GM21825 (cell line): ENCODE data around the gene DDI2.
"Not testable (repeated sequence)": the region's sequence is repeated elsewhere in the genome, so short reads cannot be mapped to it uniquely, and the experiment has no call there.

ENCODE experiments used
- ATAC-seq: cut with Tn5 transposase; IDR thresholded peaks from one replicate; pipeline ENCODE4 v1.9.1; 2021; ENCODE audit warnings: mild to moderate bottlenecking, moderate library complexity; ENCODE audit not compliant: unreplicated experiment

Gene DDI2

DNA sequence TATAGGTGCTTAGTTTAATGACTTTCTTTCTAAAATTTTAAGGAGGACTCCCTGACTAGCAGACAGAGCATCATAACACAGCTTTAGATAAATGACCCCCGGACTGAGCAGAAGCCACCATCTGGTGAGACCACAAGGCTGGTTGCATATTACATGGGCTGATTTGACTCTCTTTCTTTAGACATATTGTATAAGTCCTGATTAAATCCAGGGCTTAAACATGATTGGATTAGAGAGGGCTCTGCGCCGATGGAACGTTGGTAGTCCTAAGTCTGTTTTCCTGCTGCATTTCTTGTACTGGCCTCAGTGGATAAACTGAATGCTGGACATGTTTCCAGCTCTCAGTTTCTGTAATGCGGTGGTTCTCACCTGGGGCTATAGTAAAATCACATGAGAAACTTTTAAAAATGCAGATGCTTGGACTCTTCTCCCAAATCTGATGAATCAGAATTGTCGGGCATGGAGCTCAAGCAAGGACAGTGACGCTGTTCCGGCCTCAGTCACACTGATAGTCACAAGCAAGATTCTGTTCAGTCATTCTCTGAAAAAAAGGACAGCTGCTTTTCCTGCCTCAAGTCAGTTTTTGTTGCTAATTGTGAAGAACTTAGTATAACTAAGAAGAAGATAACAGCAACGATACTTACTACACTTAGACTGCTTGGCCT, 16.6 kb downstream of the DDI2 start:
- ATAC-seq: no peak

DNA sequence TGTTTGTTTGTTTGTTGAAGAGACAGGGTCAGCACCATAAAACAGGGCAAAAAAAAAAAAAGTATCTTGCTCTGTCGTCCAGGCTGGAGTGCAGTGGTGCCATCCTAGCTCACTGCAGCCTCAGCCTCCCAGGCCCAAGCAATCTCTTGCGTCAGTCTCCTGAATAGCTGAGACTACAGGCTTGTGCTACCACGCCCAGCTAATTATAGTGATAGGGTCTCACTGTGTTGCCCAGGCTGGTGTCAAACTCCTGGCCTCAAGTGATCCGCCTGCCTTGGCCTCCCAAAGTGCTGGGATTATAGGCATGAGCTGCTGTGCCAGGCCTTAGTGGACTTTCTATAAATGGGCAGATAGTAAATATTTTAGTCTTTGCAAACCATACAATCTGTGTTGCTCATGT, 19.2 kb downstream of the DDI2 start:
- ATAC-seq: no peak

DNA sequence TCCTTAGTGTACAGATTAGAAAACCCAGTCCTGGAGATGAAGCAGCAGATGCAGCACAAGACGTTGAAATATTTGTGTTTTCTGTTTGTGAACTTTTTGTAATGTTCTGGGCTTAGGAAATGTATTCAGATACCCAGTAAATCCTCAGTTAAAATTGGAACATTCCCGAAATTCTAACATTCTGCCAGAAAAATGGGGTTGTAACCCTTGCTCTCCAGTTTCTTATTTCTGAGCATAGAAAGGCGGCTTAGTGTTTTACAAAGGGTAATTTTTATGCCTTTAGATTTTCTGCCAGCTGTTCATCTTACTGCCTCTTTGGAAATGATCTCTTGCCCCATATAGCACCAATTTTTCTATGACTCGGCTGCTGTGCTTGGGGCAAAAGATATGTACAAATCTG, 20.6 kb downstream of the DDI2 start:
- no peak for ATAC-seq

- ATAC-seq: no peak
These were observed 22.0 kb downstream of the DDI2 start for GRCh38 chr1:15639262-15639661.

DNA sequence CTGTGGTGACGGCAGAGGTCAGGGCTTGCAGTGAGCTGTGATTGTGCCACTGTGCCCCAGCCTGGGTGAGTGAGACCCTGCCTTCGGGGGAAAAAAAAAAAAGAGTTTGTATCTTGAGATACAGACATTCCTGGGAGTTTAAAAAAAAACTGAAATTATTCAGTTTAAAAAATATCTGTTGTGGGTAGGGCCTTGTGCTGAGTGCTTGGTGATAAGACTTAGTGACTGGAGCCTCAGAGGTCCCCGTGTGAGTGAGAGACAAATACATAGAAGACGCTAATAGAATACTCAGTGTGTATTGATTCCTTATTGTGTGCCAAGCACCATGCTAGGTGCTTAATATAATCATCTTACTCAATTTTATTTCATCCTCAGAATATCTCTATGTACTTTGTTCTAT, 22.7 kb downstream of the DDI2 start:
- no peak for ATAC-seq

DNA sequence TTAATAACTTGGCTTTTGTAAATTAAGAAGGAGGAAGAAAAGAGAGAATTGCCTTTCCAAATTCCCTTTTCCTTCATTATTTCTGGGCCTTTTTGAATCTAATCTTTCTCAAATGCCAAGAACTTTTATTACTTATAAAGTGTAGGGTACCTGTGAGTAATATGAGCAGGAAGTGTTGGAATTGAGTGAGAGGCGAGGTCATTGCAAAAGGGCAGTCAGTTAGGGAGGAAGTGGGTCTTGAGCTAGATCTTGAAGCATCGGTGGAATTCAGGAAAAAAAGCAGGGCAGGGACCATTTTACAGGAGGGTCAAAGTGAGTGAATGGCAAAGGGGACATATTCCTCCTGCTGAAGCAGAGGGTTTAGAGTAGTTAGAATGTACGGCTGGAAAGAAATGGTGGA, 23.4 kb downstream of the DDI2 start:
- no peak for ATAC-seq

DNA sequence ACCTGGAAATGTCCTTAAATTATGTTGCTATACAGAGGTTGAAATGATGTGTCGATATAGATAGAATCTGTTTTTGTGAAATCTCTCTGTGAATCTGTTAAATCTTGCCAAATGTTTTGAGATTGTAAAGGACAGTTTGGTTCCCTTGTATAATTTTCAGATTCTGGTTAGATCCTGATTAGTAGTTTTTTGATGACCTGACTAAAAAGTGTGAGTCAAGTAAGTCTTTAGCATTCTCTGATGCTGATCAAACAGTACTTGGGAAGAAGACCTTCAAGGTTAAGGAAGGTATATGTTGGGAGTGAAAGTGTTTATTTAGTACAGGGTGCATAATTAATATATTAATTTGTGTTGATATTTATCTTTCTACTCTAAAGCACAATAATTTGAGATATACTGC, 32.7 kb downstream of the DDI2 start:
- no peak for ATAC-seq

- ATAC-seq: no peak
These were observed 33.2 kb downstream of the DDI2 start for GRCh38 chr1:15650433-15650832.

GRCh38 chr1:15652130-15652529, 34.9 kb downstream of the DDI2 start:
- ATAC-seq: not testable (repeated sequence)

DNA sequence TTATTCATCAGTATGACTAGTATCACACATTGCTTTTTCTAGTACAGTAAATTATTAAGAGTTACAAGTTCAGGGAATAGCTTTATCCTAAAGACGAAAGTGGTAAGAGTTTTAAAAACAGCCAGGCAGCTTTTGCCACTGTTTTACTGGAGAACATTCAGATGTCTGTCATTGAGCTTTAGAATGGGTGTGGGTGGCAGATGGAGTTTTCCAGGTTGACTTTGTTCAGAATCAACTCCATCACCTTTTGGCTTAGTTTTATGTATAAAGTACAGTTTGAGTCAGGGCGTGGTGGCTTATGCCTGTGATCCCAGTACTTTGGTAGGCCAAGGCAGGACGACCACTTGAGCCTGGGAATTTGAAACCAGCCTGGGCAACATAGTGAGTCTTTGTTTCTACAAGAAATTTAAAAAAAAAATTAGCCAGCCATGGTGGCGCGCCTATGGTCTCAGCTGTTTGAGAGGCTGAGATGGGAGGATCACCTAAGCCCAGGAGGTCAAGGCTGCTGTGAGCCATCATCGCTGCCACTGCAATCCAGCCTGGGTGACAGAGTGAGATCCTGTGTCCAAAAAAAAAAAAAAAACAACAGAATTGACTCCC, 36.9 kb downstream of the DDI2 start:
- ATAC-seq: no peak

DNA sequence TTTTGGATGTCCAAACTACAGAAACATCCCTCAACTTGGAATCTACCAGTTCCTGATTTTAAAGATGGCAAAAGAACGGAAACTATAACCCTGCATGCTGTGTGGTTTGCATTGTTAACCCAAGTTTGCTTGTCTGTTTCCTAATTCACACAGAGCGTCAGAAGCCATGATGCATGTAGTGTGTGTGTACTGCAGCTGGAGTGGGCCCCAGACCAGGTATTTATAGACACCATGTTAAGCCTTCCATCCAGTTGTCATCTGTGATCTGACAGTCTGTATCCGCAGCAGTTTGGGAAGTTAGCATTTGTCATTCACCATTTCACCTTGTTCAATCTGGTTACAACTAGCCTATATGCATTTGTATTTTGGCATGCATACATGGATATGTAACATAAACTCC, 39.2 kb downstream of the DDI2 start:
- ATAC-seq: no peak

GRCh38 chr1:15657021-15657420, 39.8 kb downstream of the DDI2 start:
- ATAC-seq: no peak

DNA sequence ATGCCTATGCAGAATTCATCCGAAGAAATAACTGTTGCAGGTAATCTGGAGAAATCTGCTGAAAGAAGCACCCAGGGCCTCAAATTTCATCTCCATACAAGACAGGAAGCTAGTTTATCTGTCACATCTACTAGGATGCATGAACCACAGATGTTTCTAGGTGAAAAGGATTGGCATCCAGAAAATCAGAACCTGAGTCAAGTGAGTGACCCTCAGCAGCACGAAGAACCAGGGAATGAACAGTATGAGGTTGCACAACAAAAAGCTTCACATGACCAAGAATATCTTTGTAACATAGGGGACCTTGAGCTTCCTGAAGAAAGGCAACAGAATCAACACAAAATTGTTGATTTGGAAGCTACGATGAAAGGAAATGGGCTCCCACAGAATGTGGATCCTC, 42.9 kb downstream of the DDI2 start:
- no peak for ATAC-seq

DNA sequence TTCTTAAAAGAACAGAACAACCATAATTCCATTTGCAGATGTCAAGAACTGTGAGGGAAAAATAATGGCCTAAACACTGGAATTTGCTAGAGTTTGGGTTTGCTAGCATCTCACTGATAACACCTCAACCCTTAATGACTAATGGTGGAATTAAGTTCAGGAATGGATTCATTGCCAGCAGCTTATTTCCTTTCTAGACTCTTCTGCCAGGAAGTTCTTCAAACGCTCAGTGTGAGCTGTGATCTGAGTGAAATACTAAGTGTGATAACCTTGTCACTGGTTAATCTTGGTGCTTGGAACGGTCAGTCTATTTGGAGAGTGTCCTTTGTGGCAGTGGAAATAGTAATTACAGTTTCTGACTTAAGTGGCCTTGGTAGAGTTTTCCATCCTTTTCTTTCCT, 45.2 kb downstream of the DDI2 start:
- no peak for ATAC-seq

DNA sequence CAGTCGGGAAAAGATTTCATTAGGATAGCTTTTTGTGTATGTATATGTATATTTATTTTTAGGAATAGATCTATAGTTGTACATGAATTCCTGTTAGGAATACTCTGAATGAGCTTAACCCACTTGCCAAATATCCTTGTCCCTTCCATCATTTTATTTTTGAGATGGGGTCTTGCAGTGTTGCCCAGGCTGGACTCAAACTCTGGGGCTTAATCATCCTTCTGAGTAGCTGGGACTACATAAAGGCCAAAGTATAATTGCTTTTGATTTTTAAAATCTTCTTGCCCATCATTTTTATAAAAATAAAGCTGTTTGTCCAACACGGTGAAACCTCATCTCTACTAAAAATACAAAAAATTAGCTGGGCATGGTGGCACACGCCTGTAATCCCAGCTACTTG, 46.7 kb downstream of the DDI2 start:
- no peak for ATAC-seq

- ATAC-seq: no peak
These were observed 50.1 kb downstream of the DDI2 start for GRCh38 chr1:15667362-15667761.

DNA sequence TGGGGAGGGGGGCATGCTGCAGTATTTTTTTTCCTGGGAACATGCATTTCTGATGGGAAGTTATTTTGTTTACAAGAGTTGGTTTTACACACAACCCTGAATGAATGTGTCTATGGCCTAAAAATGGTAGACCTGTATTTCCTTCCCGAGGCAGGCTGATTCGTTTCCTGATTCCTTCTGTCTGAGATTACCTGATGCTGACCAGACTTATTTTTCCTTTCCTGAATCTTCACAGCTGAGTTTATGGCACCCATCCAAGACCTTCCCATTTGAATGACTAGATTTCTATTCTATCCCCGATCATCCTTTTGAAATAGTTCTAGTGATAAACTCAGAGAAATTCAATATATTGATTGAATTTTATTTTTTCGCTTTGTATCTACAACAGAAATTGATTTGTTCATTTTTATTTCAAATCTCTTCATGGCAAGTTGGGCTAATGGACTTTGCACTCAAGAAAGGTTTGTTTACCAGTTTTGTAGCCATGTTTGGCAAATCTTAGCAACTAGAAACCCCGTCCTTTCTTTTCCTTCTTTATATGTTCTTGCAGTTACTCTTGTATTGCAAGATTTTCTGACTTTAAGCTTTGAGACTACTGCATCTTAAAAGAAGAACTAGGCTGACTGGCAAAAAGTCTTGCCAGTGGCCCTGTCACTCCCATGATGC, 51.0 kb downstream of the DDI2 start:
- ATAC-seq: no peak

DNA sequence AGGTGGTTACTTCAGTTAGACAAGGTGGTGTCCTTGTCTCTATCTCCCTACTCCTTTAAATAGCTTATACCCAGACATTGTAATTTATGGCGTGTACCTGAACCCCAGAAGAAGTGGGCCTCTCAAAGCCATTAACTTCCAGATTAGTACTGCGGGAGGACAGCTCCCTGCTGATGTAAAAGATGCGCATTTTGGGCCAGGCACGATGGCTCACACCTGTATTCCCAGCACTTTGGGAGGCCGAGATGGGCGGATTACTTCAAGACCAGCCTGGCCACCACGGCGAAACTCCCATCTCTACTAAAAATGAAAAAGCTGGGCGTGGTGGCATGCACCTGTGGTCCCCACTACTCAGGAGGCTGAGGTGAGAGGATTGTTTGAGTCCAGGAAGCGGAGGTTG, 51.8 kb downstream of the DDI2 start:
- no peak for ATAC-seq

GRCh38 chr1:15669864-15670263, 52.6 kb downstream of the DDI2 start:
- no peak for ATAC-seq

DNA sequence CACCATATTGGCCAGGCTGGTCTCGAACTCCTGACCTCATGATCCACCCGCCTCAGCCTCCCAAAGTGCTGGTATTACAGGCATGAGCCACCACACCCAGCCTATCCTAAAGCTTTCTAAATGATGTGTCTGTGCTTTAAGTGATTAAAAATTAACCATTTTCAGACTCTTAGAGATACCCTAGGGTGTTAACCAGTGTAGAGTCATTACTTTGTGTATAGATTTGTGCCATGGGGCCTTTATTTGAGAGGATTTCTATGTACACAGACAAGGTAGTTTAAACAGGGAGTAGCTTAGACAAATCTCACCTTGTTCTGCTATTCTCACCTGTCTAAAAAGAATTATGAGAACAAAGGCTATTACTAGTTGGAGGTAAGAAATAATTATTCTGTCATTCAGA, 54.2 kb downstream of the DDI2 start:
- ATAC-seq: no peak

- no peak for ATAC-seq
These were observed 57.3 kb downstream of the DDI2 start for GRCh38 chr1:15674386-15675159.

- ATAC-seq: no peak
These were observed 58.8 kb downstream of the DDI2 start for GRCh38 chr1:15676010-15676409.
